ENCODE results near the gene CUL1.

The CUL1 gene

DNA sequence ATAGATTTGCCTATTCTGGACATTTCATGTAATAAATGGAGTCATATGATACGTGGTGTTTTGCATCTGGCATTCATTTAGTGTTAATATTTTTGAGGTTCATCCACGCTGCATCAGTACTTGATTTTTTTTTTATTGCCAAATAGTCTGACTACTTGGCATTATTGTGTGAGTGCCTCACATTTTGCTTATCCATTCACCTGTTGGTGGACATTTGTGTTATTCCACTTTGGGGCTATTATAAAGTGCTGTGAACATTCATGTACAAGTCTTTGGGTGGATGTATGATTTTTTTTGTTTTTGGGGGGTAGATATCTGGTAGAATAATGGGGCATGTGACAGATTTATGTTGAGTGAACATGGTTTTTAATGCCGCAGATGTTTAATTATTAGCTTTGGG, 19.7 kb downstream of the CUL1 start:
- DNase-seq (ENCODE audit: low read depth), result no peak

- DNase-seq (ENCODE audit: low read depth), result no peak
These were observed 21.1 kb downstream of the CUL1 start for GRCh38 chr7:148719753-148720152.

GRCh38 chr7:148720472-148720871, 21.8 kb downstream of the CUL1 start:
- DNase-seq (ENCODE audit: low read depth), result no peak

- DNase-seq (ENCODE audit: low read depth), result no peak
These were observed 22.7 kb downstream of the CUL1 start for GRCh38 chr7:148721390-148721789.

DNA sequence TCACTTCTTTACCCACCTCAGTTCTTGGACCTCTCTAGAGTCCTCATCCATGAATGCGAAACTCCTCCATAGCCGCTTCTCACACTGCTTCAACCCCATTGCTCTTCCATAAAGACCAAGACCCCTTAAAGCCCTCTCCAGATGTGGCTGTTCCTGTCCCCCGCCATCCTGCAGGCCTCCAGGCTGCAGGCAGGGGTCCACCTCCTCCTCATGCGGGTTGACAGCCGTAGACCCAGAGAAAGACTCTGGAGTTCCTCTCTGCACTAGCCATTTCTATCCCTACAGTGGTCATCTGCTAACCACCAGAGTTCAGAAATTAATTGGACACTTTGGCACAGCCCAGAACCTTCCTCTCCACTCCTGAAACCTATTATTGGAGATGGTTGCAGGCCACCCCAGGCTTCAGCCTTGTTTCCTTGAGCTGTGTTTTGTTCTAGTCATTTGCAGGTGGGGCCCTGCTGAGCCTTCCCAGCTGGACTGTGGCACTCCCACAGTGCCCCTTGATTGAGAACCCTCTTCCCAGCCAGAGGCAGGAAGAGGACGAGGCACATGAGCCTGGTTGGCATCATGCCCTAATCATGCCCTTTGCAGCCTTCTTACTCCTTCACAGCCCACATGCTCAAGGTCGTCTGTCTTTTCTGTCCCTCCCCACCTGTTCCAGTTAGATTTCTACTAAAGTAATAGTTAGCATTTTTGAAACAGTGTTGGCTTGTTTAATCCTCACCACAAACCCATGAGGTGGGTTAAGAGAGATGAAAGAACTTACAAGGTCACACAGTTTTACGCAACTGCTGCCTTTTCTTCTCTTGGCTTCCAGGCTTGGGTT, 23.9 kb downstream of the CUL1 start:
- DNase-seq (ENCODE audit: low read depth), result no peak

- DNase-seq (ENCODE audit: low read depth), result no peak
These were observed 24.5 kb downstream of the CUL1 start for GRCh38 chr7:148723166-148723559.

GRCh38 chr7:148723846-148724245, 25.1 kb downstream of the CUL1 start:
- no peak for DNase-seq (ENCODE audit: low read depth)

DNA sequence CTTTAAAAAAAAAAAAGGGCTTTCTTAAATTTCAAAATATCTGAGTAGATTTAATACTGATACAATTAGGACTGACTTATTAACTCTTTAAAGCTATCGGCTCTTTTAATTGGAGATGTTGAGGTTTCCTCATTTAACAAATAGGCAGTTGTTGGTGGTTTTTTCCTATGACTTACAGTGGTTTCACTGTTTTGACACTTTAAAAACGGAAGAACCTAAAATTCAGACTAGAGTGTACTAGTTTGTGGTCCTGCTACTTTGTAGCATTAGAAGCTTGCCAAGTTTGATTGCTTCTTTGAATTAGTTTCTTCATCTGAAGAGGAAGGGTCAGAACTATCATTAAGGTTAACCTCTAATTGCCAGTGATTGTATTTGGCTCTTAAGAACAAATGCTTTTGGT, 27.7 kb downstream of the CUL1 start:
- DNase-seq (ENCODE audit: low read depth), result no peak

DNA sequence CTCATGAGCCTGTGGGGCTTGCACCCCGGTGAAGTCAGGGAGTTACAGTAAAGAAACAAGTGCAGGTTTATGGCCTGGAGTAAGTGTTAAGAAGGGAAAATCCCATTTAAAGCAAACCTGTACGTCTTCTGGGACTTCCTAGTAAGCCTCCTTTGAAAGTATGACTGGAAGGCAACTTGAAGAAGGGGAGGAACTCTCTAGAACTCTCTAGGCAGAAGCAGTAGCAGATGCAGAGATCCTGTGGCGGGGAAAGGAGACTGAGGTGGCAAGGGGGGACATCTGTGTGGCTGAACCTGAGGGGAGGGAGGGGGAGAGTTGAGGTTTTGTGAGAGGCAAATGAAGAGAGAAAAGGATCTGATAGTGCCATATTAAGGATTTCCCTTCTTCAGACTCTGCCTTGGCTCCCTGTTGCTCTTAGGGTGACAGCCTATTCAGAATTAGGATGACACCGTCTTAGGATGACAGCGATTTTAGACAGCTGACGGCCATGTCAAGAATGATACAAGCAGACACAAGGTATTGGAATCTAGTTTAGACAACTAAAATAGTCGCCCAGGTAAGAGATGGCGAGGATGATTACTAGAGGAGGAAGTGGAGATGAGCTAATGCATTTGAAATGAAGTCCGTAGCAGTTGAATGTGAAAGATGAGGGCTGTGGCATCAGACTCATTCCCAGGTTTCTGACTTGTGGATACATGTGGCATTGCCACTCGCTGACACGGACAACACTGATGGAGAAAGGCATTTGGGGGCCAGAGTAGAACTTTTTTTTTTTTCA, 29.0 kb downstream of the CUL1 start:
- DNase-seq (ENCODE audit: low read depth), result no peak

DNA sequence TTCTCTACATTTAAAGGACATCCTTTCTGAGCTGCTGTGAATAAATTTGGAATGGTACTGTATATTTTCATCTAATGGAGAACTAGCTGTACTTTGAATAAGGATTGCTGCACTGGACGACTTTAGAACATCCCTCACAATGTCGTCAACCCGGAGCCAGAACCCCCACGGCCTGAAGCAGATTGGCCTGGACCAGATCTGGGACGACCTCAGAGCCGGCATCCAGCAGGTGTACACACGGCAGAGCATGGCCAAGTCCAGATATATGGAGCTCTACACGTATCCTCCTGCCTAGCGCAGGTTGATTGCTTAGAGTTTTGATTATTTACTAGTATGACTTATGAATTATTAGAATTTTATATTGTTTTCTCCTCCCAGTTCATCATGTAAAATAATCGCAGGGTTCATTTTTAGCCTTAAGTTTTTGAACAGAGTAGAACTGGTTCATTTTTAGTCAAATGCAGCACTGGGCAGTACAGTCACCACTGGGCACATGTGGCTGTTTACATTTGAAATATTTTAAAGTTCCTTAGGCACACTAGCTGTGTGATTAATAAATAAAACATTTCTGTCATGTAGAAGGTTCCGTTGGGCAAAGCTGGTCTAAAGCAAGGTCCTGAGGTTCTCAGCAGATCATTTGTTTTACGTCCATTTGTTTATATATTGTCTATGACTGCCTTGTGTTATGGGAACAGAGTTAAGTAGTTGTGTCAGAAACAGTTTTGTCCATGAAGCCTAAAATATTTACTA, 31.5 kb downstream of the CUL1 start:
- no peak for DNase-seq (ENCODE audit: low read depth)

- DNase-seq (ENCODE audit: low read depth), result no peak
These were observed 34.2 kb downstream of the CUL1 start for GRCh38 chr7:148732862-148733261.

DNA sequence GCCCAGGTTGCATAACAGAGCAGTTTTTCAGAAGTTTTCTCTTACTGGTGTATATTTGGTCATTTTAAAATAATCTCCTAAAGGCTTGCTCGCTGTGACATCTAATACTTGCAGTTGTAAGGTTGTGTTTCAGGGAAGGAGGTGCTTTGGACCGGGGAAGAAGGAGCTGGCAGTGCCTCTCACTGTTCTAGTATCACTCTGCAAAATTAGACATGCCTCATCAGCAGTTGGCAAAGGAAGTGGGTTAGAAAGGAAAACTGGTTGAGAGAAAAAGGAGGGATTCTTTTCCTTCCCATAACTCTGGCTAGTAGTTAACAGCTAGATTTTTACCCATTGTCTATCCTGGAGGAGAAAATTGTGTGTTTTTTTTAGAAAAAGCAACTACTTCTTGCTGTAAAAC, 34.8 kb downstream of the CUL1 start:
- no peak for DNase-seq (ENCODE audit: low read depth)

DNA sequence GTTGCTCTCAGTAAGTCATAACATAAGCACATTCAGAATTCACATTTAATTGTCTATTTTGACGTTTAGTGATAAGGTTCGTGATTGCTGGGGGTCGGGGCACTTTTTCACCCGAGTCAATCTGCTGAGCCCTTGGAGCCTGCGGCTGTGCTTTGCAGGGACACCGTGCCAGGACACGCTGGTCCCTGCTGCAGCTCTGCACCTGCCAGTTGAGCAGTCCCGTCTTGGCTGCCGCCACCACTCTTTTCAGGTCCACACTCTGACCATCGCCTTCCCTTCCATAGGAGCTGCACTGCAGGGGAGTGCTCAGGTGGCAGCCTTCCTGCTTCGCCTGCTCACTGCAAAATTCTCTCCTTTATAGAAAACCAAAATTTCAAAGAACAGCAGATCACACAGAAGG, 36.4 kb downstream of the CUL1 start:
- no peak for DNase-seq (ENCODE audit: low read depth)

DNA sequence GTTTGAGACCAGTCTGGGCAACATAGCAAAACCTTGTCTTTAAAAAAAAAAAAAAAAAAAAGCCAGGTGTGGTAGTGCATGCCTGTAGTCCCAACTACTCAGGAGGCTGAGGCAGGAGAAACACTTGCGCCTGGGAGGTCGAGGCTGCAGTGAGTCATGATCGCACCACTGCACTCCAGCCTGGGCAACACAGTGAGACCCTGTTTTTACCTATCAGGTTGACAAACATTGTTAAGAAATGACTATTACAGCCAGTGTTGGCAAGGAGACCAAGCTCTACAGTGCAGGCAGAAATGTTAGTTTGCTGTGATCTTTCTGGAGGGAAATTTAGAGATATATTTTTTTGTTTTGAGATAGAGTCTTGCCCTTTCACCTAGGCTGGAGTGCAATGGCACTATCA, 37.3 kb downstream of the CUL1 start:
- DNase-seq (ENCODE audit: low read depth), result no peak

GRCh38 chr7:148738737-148739535, 40.2 kb downstream of the CUL1 start:
- no peak for DNase-seq (ENCODE audit: low read depth)

DNA sequence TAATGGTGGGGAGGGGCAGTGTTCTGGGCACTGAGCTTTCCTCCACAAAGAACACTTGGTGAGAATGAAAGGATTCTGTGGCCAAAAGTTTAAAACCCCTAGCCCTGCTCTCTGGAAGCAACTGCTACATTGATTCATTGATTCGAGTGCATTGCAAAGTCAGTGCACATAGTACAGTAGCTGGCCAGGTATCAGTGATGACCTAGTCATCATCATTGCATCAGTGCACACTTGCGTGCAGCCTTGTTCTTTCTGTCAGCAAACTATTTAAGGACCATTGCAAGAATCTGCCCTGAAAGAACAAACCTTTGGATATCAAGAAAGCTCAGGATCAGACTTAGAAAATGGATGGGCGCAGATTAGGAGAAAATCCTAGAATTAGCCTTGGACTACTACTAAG, 47.4 kb downstream of the CUL1 start:
- no peak for DNase-seq (ENCODE audit: low read depth)

- no peak for DNase-seq (ENCODE audit: low read depth)
These were observed 48.6 kb downstream of the CUL1 start for GRCh38 chr7:148747274-148747673.

- no peak for DNase-seq (ENCODE audit: low read depth)
These were observed 52.0 kb downstream of the CUL1 start for GRCh38 chr7:148750442-148751355.

GRCh38 chr7:148753224-148753623, 54.5 kb downstream of the CUL1 start:
- no peak for DNase-seq (ENCODE audit: low read depth)

GRCh38 chr7:148754912-148755311, 56.2 kb downstream of the CUL1 start:
- DNase-seq (ENCODE audit: low read depth), result no peak
